HG03139 (cell line): ENCODE measurements around the gene VAC14.
"Not testable (repeated sequence)": the region's sequence is repeated elsewhere in the genome, so short reads cannot be mapped to it uniquely, and the experiment has no call there.

Experiments used
- ATAC-seq: cut with Tn5 transposase; IDR thresholded peaks from one replicate; pipeline ENCODE4 v1.9.1; 2021; ENCODE audit not compliant: unreplicated experiment

VAC14 gene

GRCh38 chr16:70800781-70801480, at the start of gene VAC14:
TSS of gene VAC14 (minus strand) at chr16:70801158. CDS start at chr16:70800900, 258 bp downstream.
- ATAC-seq = peak; percentile 92

DNA sequence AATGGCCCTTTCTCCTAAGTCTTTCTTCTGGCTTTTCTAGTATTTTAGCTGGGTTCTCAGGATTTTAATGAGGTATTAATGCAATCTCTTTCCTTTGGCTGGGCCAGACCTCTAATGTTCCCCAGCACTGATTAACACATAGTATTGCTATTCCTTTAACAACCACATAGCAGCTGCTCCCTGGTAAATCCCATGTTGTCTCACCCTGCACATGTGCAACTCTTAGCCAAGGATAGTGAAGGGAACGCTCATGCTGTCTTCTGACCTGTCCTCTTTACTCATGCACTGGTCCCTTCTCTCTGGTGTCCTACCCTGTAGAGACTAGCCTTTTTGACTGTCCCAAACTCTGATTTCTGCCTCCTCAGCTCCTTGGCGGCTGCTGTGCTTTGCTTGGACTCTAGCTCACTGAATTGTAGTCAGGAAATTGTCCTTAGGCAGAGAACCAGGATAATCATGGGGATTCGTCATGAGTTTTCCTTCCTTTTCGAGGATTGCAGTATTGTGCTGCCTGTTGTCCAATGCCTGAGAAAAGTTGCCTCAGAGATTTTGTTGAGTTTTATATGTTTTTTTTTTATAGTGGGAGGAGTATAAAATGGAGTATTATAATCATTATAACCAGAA, 22.6 kb upstream of the VAC14 start:
- ATAC-seq = not testable (repeated sequence)

- not testable (repeated sequence) for ATAC-seq
These were observed 21.8 kb upstream of the VAC14 start for GRCh38 chr16:70822734-70823133.

- ATAC-seq = not testable (repeated sequence)
These were observed 17.1 kb upstream of the VAC14 start for GRCh38 chr16:70818088-70818487.

GRCh38 chr16:70809392-70810060, 8.6 kb upstream of the VAC14 start:
- no peak for ATAC-seq

- no peak for ATAC-seq
These were observed 7.4 kb upstream of the VAC14 start for GRCh38 chr16:70808371-70808770.

GRCh38 chr16:70805787-70806186, 4.8 kb upstream of the VAC14 start:
- ATAC-seq = no peak

DNA sequence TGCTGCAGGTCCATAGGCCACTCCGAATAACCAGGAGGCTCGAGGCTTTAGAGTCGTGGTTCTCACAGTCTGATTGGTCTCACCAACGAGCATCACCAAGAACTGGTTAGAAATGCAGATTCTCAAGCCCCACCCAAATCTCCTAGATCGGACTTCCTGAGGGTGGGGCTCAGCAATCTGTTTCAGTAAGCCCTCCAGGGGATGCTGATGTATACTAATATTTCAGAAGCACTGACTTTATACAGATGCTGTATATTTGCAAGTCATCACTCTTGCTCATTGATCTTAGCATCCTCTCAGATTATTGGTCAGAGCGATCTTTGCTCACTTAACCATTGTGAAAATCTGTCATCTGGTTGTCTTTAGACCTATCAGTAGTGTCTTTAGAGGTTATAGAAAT, 4.4 kb upstream of the VAC14 start:
- no peak for ATAC-seq

- ATAC-seq = no peak
These were observed 3.8 kb upstream of the VAC14 start for GRCh38 chr16:70804734-70805169.

GRCh38 chr16:70804153-70804733, 3.3 kb upstream of the VAC14 start:
- ATAC-seq = no peak

DNA sequence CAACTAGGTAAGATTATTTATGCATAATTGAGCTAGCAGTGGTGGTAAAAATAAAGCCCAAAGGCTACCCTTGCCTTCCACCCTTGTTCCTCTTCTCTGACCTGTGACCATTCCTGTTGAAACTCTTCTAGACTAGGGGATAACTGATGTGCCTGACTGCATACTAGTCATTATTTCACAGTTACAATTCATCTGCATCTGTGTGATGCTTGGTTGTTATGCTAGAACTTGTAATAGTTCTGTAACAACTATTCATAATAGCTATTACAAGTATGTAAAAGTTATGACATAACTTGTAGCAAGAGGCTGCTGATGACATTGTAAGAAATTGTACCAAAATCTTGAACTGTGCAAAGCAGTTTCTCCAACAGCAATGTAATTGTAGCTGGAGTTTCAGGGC, 2.4 kb upstream of the VAC14 start:
- no peak for ATAC-seq

DNA sequence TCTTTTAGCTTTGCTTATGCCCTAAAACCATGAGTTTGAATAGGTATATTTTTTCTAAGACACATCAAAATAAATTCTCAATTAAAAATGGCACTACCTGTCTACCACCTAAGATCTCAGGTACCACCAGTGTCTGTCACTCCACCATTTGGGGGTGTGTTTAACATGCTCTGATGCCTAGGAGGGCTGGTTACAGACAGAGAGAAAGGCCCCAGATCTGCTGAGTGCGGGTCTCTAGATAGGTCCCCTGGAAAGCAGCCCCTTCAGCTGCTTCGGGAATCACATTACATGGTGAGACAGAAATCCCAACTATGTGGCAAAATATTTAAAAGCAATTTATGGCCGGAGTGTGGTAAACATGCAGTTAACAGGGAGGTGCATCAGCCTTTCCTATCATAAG, 653 bp upstream of the VAC14 start:
- no peak for ATAC-seq

DNA sequence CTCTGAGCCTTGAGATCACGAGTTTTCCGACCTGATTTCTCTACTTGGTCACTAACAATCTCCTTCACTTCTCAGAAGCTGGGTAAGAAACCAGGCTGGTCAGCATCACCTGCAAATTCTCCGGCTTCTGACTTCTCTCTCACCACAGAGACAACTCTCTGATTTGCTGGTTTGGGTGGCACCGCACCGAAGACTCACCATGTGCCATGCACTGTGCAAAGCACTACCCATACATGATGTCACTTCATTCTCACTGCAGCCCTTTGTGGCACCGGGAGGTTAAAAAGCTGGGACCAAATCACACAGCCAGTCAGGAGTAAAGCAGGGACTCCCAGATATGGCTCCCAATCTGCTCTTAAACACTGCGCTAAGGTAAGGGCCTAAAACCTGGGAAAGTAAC, 647 bp downstream of the VAC14 start:
- ATAC-seq = no peak

DNA sequence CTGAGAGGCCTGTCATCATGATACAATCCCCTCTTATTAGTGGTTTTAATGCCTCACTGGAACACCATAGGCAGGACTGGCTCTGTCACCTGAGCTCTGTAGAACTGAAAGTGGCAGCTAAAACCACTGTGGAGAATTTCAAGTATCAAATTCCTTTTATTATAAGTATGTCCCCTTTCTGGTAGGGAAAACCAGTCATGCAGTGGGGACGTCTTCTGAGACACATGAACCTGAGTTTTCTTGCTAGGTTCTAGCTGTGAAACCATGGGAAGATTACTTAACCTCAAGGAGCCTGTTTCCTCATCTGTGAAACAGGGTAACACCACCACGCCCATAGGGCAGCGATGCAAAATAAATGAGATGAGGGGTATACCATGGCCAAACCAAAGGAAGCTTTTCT, 4.7 kb downstream of the VAC14 start:
- ATAC-seq = no peak

- ATAC-seq = no peak
These were observed 5.6 kb downstream of the VAC14 start for GRCh38 chr16:70795296-70795912.

DNA sequence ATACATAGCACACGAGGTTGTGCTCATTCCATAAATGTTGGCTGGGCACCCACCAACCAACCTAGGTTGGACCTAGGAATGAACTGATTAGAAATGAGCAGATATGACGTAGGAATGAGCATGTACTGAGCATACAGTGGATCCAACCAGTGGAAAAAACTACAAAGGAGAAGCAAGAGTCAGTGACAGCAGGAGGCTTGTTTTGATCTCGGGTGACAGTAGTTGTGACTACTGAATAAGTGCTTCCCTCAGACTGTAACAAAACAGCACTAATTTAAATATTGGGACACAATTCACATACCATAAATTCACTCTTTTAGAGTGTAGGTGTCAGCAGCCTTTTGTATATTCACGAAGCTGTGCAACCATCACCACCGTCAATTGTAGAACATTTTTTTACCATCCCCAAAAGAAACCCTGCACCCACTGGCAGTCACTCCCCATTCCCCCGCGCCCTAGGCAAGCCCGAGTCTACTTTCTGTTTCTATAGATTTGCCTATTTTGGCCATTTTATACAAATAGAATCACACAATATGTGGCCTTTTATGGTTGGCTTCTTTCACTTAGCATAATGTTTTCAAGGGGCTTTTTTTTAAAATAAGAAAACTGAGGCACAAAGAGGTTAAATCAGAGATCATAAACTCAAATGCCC, 7.0 kb downstream of the VAC14 start:
- ATAC-seq = peak; percentile 41

DNA sequence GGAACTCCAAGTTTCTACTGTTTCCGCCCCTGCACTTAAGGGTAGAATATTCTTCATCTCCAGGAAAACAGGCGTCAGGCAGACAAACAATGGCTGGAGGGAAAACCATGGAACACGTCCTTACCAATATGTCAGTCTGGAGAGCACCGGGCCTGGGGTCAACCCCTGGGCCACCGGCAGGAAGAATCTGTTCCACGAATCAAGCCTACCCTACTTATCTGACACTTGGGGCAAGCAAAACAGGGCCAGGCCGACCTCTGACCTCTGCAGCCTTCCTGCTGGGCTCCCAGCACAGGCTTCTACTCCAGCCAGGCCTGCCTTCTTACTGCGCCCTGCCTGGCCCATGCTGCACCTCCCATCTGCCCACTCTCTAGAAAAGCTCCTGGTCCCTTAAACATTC, 10.1 kb downstream of the VAC14 start:
- no peak for ATAC-seq

- no peak for ATAC-seq
These were observed 11.1 kb downstream of the VAC14 start for GRCh38 chr16:70789595-70790447.

DNA sequence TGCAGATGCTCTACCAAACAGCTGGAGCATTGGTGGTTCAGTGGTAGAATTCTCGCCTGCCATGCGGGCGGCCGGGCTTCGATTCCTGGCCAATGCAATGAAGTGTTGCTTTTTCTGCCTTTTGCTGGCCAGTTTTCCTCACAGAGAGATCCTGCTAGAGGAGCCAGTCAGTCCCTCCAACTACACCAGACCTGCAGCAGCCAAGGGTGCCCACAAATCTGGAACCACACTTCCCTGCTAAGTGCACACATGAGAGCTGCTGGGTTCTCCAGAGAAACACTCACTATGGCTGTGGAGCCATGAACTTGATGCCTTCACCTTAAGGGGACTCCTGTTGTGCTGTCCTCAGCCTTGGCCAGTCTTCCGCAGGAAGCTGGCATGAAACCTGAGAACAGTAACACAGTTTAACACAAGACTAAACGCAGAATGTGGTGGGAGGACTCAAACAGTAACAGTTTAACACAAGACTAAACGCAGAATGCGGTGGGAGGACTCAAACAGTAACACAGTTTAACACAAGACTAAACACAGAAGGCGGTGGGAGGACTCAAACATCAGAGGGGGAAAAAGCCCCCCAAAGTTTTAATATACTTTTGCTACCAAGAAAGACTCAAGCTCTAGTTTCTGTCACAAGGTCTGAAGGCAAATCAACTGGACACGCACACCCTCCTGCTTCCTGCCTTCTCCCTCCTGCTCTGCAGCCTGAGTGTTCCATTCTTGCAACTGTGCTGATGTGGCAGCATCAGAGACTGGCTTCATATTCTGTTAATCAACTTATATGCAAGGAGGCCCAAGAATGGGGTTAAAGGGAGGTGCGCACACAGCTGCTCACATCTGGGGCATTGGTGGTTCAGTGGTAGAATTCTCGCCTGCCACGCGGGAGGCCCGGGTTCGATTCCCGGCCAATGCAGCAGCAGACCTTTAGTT, 12.0 kb downstream of the VAC14 start:
- no peak for ATAC-seq
